ENCODE data around the gene EGFLAM. TPM values are rescaled to one million over a fixed set of nuclear protein-coding genes. Genes with fewer than 3 reads are reported as not detected.

EGFLAM gene
- total RNA-seq, 4 donors from 2014 or later = 3.5 to 6.7 (median 6.3) TPM

- 85 to 86% methylated on average over 7 of the region's 7 CpGs for WGBS, 2 donors
- intact Hi-C loops (cut with DNase I) = no loop called here
- Histone ChIP-seq H3K27ac (no peak overlapping the region), H3K36me3 (peaks cover 39 to 42% of the 10 kb centered on the region in 2 donors), H3K4me1 (no peaks in the 10 kb centered on the region), H3K4me3 (replicated peaks in 1 of 3) (no peak overlapping the region), H3K9me3 (no peaks in the 10 kb centered on the region), H3K27me3 (no peaks in the 10 kb centered on the region)
- DNase-seq = no peak
- no peak for TF ChIP-seq POLR2A (IDR thresholded peaks at IDR 0.05)
These were observed 236.4 kb downstream of the EGFLAM start for GRCh38 chr5:38494763-38495162.

DNA sequence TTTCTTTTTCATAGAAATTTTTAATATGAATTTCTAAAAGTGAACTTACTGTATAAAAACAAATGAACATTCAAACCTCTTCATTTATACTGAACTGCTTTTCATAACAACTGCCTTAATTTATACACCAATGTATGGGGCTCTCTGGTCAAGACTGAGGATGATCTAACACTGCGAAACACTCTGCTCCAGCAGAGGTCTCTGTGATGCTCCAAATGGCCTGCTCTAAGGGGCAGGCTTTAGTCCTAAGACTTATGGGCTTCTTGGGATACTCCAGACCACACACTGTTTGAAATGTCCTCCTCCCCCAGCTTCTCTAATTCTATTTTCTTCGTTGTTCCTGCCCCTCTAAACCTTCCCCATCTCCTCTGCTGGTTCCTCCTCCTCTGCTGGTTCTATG lies 239.6 kb downstream of the EGFLAM start:
- Histone ChIP-seq H3K4me3 (replicated peaks in 1 of 3) (no peak overlapping the region), H3K27ac (no peak overlapping the region), H3K27me3 (no peaks in the 10 kb centered on the region), H3K36me3 (peaks cover 24 to 26% of the 10 kb centered on the region in 2 donors), H3K4me1 (no peaks in the 10 kb centered on the region), H3K9me3 (no peaks in the 10 kb centered on the region)
- no peak for TF ChIP-seq POLR2A (IDR thresholded peaks at IDR 0.05)
- TF ChIP-seq, protein P1, sequence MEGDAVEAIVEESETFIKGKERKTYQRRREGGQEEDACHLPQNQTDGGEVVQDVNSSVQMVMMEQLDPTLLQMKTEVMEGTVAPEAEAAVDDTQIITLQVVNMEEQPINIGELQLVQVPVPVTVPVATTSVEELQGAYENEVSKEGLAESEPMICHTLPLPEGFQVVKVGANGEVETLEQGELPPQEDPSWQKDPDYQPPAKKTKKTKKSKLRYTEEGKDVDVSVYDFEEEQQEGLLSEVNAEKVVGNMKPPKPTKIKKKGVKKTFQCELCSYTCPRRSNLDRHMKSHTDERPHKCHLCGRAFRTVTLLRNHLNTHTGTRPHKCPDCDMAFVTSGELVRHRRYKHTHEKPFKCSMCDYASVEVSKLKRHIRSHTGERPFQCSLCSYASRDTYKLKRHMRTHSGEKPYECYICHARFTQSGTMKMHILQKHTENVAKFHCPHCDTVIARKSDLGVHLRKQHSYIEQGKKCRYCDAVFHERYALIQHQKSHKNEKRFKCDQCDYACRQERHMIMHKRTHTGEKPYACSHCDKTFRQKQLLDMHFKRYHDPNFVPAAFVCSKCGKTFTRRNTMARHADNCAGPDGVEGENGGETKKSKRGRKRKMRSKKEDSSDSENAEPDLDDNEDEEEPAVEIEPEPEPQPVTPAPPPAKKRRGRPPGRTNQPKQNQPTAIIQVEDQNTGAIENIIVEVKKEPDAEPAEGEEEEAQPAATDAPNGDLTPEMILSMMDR (IDR thresholded peaks at IDR 0.05) = no peak
- WGBS, 2 donors = 84 to 88% methylated on average over 2 of the region's 2 CpGs
- intact Hi-C loops (cut with DNase I) = no loop called here
- no peak for DNase-seq

GRCh38 chr5:38500573-38501260 lies 242.4 kb downstream of the EGFLAM start:
- Histone ChIP-seq H3K27me3 (no peaks in the 10 kb centered on the region), H3K36me3 (peaks cover 9 to 23% of the 10 kb centered on the region in 2 donors), H3K4me1 (no peaks in the 10 kb centered on the region), H3K9me3 (no peaks in the 10 kb centered on the region), H3K4me3 (replicated peaks in 1 of 3) (no peak overlapping the region), H3K27ac (no peak overlapping the region)
- no peak for DNase-seq
- WGBS, 2 donors = 86 to 99% methylated on average over 4 of the region's 4 CpGs
- TF ChIP-seq, protein P1 (IDR thresholded peaks at IDR 0.05) = no peak
- TF ChIP-seq POLR2A (IDR thresholded peaks at IDR 0.05) = no peak
- intact Hi-C loops (cut with DNase I) = no loop called here

DNA sequence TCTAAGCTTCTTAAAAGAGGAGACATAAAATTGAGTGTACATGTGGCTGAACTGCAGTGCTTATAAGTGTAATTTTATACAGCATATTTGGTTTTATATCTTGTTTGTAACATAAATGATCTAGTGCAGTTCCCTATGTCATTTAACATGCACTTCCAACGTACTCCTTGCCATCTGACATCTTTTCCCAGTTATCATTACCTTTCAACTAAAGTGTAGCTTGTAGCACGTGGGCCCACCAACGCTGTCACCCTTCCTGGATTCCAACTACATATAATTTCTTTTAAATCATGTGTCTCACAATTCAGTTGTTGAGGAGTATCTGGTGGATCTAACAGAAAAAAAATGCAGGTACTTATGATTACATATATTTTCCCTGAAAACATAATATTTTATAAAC lies 247.9 kb downstream of the EGFLAM start:
- Histone ChIP-seq H3K27me3 (no peaks in the 10 kb centered on the region), H3K36me3 (peaks cover 6 to 31% of the 10 kb centered on the region in 2 donors), H3K9me3 (no peaks in the 10 kb centered on the region), H3K4me3 (replicated peaks in 1 of 3) (no peak overlapping the region), H3K4me1 (no peaks in the 10 kb centered on the region), H3K27ac (no peak overlapping the region)
- intact Hi-C loops (cut with DNase I) = no loop called here
- no peak for DNase-seq
- WGBS, 2 donors = 91% methylated on average over 3 of the region's 3 CpGs
- no peak for TF ChIP-seq POLR2A (IDR thresholded peaks at IDR 0.05)
- TF ChIP-seq, protein P1 (IDR thresholded peaks at IDR 0.05) = no peak

DNA sequence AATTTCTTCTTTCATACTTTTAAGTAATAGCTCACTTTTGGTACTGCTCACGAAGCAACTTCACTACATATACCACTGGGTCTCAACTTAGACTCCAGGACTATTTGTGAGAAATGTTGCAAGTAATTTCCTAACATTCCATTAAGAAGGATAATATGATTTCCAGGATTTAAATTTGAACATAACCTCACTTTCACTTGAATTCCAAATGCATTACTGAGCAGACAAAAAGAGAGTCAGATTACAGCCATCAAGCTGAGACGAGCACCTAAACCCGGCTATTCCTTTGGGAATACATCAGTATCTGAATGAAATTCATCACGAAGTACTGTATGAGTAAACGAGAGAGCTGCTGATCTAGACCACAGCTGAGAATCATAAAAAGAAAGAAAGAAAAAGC lies 250.8 kb downstream of the EGFLAM start:
- no peaks in the 10 kb centered on the region for H3K4me1 ChIP-seq
- no peak overlapping the region for H3K4me3 ChIP-seq (replicated peaks in 1 of 3)
- no peak for DNase-seq
- H3K27ac ChIP-seq = no peak overlapping the region
- TF ChIP-seq POLR2A (IDR thresholded peaks at IDR 0.05) = no peak
- TF ChIP-seq, protein P1 (IDR thresholded peaks at IDR 0.05) = no peak
- 78 to 79% methylated on average over 5 of the region's 5 CpGs for WGBS, 2 donors
- no peaks in the 10 kb centered on the region for H3K27me3 ChIP-seq
- H3K9me3 ChIP-seq = no peaks in the 10 kb centered on the region
- peaks cover 11 to 23% of the 10 kb centered on the region in 2 donors for H3K36me3 ChIP-seq
- intact Hi-C loops (cut with DNase I) = no loop called here

Small RNA genes lying within 50 kb of the gene (small RNA-seq; reads per million reads assigned to genes)
- not detected for gene AC091839.1
